GM18909 (cell line): ENCODE data around the gene LIN9.

Experiments
- ATAC-seq: cut with Tn5 transposase; IDR thresholded peaks from one replicate; pipeline ENCODE4 v1.9.1; 2021; ENCODE audit warnings: mild to moderate bottlenecking; ENCODE audit not compliant: unreplicated experiment, poor library complexity

The LIN9 gene

GRCh38 chr1:226324479-226324878 is 15.5 kb upstream of the LIN9 start:
- no peak for ATAC-seq

GRCh38 chr1:226322986-226323385 is 14.0 kb upstream of the LIN9 start:
- no peak for ATAC-seq

DNA sequence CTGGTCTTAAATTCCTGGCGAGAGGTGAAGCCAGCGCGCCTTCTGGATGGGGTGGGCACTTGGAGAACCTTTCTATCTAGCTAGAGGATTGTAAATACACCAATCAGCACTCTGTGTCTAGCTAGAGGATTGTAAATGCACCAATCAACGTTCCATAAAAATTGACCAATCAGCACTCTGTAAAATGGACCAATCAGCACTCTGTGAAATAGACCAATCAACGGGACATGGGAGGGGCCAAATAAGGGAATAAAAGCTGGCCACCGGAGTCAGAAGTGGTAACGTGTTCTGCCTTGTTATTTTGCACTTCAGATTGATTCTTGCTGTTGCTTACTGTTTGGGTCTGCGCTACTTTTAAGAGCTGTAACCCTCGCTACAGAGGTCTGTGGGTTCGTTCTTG is 12.0 kb upstream of the LIN9 start:
- ATAC-seq = no peak

DNA sequence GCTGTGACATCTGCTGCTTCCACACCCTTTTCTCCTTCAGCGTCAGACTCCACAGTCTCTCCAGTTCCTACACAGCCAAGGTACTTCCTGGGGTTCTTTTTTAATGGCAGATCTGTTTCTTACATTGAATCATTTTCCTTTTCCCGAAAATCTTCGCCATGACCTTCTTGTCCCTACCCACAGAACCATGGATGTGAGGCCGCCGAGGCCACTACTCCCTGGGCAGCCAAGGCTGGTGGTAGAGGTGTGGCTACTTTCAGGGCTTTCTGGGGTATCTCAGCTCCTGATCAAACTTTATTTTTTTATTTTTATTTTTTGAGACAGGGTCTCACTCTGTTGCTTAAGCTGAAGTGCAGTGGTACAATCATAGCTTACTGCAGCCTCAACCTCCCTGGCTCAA is 9.5 kb upstream of the LIN9 start:
- no peak for ATAC-seq

GRCh38 chr1:226314055-226314454 is 5.1 kb upstream of the LIN9 start:
- ATAC-seq = no peak

GRCh38 chr1:226312065-226312464 is 3.1 kb upstream of the LIN9 start:
- ATAC-seq = no peak

GRCh38 chr1:226311376-226311775 is 2.4 kb upstream of the LIN9 start:
- no peak for ATAC-seq

DNA sequence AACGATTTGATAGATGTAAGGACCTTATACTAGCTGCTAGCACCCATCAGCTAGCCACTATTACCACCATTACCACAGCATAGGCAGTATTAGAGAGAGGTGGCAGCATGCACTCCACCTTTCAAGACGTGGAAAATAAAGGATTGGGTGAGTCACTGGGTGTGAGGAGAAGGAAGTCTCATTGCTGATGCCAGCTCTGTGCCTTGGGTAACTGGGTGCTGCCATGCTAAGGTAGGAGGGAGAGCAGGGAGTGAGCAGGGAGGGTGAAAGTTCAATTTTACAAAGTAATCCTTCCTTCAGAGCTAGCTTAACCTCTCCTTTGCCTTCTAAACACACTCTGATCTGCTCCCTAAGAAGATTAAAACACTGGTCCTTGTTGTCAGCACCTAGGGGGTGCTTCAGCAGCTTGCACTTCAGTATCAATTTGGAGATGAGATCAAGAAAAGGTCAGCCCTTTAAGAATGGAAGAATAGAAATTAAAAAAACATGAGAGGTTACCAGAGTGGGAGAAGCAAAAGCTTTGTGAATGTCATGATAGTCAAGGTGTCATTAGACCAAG is 1.8 kb upstream of the LIN9 start:
- no peak for ATAC-seq

DNA sequence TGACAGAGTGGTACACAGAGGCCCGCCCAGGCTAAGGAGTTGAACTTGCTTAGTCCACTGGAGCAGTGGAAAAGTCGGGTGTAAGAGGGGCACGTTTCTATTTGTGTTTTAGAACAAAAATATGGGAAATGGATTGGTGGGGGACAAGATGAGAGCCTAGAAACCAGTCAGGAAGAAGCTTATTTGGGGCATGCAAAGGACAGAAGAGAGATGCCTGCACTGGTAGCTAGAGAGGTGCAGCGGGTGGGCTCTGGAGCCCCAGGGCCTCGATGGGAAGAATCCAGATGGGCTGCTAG is 1.2 kb upstream of the LIN9 start:
- no peak for ATAC-seq

GRCh38 chr1:226309398-226310244 is 657 bp upstream of the LIN9 start:
- ATAC-seq = no peak

DNA sequence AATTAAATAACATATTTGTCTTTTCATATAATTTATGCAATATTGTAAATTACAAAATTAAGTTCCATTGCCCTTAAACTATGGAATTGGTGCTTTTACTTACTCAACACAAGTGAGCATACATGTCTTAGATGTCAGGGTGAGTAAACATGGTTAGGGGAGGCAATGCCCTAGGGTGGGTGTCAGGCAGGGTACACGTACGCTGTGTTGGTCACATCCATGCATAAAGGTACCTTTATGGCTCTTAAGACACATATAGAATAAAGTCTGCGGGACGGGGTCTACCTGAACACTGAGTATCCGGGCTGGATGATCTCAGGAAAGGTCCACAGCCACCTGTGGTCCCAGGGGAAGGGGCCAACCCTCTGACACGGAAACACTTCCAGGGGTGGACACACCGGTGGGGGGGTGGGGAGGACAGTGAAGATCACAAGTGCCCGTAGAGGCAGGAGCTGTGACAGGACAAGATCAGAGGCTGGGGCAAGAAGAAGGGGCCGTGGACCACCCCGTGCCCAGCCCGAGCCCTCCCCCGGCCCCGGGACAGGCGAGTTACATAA is 720 bp downstream of the LIN9 start:
- peak; percentile 19 for ATAC-seq

- ATAC-seq = no peak
Observed at GRCh38 chr1:226306425-226306824, 2.5 kb downstream of the LIN9 start.

- no peak for ATAC-seq
Observed at GRCh38 chr1:226305184-226305583, 3.8 kb downstream of the LIN9 start.

DNA sequence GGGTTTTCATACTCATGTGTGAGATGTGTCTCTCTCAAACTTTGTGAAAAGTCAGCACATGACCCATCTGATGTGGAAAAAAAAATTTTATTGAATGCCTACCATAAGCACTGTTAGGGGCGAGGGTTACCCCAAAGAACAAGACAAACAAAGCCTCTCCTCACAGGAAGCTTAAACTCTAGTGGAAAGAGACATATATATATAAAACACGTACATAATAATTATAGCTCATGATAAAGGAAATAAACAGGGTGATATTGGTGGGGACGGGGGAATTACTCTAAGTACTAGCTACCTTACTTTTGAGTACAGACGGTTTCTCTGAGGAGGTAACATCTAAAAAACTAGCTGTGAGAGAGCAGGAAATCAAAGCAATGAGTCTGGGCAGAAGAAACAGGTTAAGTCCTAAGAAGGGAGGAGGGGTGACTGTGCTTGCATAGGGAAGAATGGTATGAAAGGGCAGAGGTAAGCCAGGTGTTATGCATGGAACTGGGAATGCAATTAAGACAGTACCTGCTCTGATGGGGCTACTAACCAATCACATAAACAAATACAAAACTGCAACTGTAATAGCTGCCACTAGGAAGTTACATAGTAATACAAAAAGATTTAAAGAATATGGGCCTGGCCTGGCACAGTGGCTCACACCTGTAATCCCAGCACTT is 4.5 kb downstream of the LIN9 start:
- no peak for ATAC-seq

DNA sequence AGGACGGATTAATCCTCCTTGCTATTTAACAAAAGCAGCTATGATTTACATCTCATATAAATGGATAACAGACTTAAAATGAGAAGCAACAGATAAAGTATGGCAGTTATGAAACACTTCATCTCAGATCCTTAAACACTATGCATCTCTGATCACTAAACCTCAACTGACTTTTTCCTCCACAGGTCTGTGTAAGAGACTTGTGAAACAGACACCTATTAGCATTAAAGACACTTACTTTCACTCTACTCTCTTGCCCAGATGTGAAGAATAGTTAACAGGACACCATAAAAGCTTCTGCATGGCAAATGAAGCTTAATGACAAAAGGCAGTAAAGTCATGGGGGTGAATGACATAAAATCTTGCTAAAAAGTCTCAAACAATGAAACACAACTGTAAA is 6.2 kb downstream of the LIN9 start:
- no peak for ATAC-seq

DNA sequence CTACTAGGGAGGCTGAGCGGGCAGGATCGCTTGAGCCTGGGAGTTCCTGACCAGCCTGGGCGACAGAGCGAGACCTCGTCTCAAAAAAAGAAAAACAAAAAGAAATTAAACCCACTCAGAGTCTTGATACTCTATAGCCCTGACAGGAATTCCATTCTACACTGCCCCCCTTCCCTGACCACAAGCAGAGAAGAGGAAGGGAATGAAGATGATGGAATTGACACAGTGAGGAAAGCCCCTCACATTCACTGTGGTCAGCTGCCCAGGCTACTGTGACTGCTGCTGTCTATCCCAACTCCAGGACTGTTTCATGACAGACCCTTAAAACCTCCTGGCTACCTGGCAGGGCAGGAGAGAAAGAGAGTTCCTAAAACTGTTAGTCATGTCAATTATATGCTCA is 12.1 kb downstream of the LIN9 start:
- no peak for ATAC-seq

- ATAC-seq = no peak
Observed at GRCh38 chr1:226293553-226293920, 15.4 kb downstream of the LIN9 start.

- no peak for ATAC-seq
Observed at GRCh38 chr1:226292874-226293552, 16.0 kb downstream of the LIN9 start.

- ATAC-seq = no peak
Observed at GRCh38 chr1:226287587-226287986, 21.4 kb downstream of the LIN9 start.

- ATAC-seq = no peak
Observed at GRCh38 chr1:226281058-226281457, 27.9 kb downstream of the LIN9 start.

DNA sequence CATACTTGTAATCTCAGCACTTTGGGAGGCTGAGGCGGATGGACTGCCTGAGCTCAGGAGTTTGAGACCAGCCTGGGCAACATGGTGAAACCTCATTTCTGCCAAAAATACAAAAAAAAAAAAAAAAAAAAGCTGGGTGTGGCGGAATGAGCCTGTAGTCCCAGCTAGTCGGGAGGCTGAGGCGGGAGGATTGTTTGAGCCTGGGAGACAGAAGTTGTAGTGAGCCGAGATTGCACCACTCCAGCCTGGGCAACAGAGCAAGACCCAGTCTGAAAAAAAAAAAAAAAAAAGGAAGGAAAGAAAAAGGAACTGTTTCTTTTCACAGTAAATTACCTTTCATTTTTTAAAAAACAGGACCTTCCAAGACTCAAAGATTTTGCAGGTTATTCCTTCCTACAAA is 29.5 kb downstream of the LIN9 start:
- no peak for ATAC-seq
